Right lobe of liver (tissue), 6 donors: ENCODE data around the gene POLR1D. TPM values are rescaled to one million over a fixed set of nuclear protein-coding genes. Genes with fewer than 3 reads are reported as not detected.
A peak's percentile ranks its signal among the peaks of the same experiment; 100 is the strongest.

ENCODE experiments used
- ATAC-seq, 4 donors: fragments of 200-7000 bp; cut with Tn5 transposase; one replicate each; pipeline ENCODE4 v1.9.1; 2020; ENCODE audit warnings: mild to moderate bottlenecking in 4 of 4, moderate library complexity in 4 of 4
- DNase-seq, 3 donors: peaks; one replicate each; pipeline ENCODE4 v3.0.0-alpha.2; 2020
- H3K27ac ChIP-seq, 3 donors: fragments of 200-600 bp; one replicate each; pipeline ENCODE4 v1.8.0; 2022
- H3K27me3 ChIP-seq, 2 donors: fragments of 200-600 bp; one replicate each; pipeline ENCODE4 v1.8.0; 2022
- H3K36me3 ChIP-seq, 4 donors: fragments of 200-600 bp; sonication (generic) in 1 of 4; one replicate each; pipeline versions ENCODE4 v1.5.1 to v1.8.0; 2017 to 2022; ENCODE audit warnings: control low read depth in 1 of 4
- H3K4me1 ChIP-seq, 4 donors: fragments of 200-600 bp; sonication (generic) in 1 of 4; one replicate each; pipeline versions ENCODE4 v1.5.1 to v1.8.0; 2017 to 2022; ENCODE audit warnings: control low read depth in 1 of 4
- H3K4me3 ChIP-seq, 3 donors: fragments of 200-600 bp; one replicate each; pipeline ENCODE4 v1.8.0; 2022
- H3K9me3 ChIP-seq, 4 donors: fragments of 200-600 bp; sonication (generic) in 1 of 4; one replicate each; pipeline versions ENCODE4 v1.5.1 to v1.8.0; 2017 to 2022; ENCODE audit warnings: control low read depth in 1 of 4
- POLR2A ChIP-seq: fragments of 450-650 bp; IDR thresholded peaks from one replicate; pipeline ENCODE4 v1.6.1; 2017; ENCODE audit warnings: antibody characterized with exemption, mild to moderate bottlenecking
- WGBS: methylation state at CpG from one replicate; pipeline ENCODE4 v1.1.6; 2018; ENCODE audit warnings: low coverage, low lambda C conversion rate; ENCODE audit not compliant: insufficient coverage; ENCODE audit errors: missing lambda C conversion rate; 5-methylcytosine and 5-hydroxymethylcytosine counted together
- intact Hi-C, 2 donors: fragments of 100-400 bp; cut with DNase I; formaldehyde crosslinking; loops; one replicate each; pipeline versions ENCODE4 v1.11.2 to v1.14.1; 2022
- total RNA-seq, 6 experiments: library from RNA; depleted of rRNA in 2 of 6; stranded (reverse); fragments of >200 nt in 2 of 6; fragmentation: NEBNext Ultra II Directional in 3 of 6; extraction: Animal tissue kit (Norgen Biotek cat#: 25700) in 3 of 6; gene quantifications; one replicate each; pipeline versions ENCODE4 v1.1.0 to v1.2.4, GENCODE V29; 2016 to 2023
- TF ChIP-seq, protein P1 (sequence below), 4 donors: fragments of 200-600 bp in 3 of 4; fragments of 450-650 bp in 1 of 4; IDR thresholded peaks; one replicate each; pipeline versions ENCODE4 v1.5.1 to v1.8.0; 2016 to 2022; ENCODE audit warnings: antibody characterized with exemption in 4 of 4, mild to moderate bottlenecking in 2 of 4
- donor health status: DM: no; HTN: yes; CAD: no.
- donor health status: DM: no; HTN: no; CAD: no.
- donor health status: DM: no; HTN: no; CAD: no.
- donor health status: DM: no; HTN: yes; CAD: no.
- donor health status: DM: no; HTN: yes; CAD: no.

The POLR1D gene
- total RNA-seq, 6 experiments from 2014 or later, result 34.9 to 56.2 (median 46.6) TPM

DNA sequence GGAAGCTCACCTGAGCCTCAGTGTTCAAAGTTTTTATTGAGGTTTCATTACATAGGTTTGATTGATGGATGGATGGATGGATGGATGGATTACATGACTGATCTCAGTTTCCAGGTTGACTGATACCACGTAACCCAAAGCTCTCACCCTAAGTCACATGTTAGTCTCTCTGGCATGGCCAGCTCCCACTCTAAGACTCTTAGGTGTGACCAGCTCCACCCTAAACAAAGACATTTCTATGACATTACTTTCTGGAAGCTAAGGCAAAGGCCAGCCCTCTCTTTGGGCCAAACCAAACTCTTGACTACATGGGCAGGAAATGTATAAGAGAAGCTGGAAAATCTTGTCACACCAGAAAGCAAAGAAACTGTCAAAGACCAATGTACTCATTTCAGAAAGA is 28.6 kb downstream of the POLR1D start:
- Histone ChIP-seq H3K27ac (no peak overlapping the region), H3K9me3 (no peaks in the 10 kb centered on the region), H3K36me3 (peaks cover 0 to 16% (median 5%) of the 10 kb centered on the region in 4 donors), H3K4me1 (no peaks in the 10 kb centered on the region), H3K27me3 (no peaks in the 10 kb centered on the region), H3K4me3 (no peak overlapping the region)
- intact Hi-C loops, result no loop called here
- ATAC-seq, result no peak
- 100% methylated on average over 1 of the region's 1 CpG for WGBS
- DNase-seq, result no peak
- TF ChIP-seq, protein P1, sequence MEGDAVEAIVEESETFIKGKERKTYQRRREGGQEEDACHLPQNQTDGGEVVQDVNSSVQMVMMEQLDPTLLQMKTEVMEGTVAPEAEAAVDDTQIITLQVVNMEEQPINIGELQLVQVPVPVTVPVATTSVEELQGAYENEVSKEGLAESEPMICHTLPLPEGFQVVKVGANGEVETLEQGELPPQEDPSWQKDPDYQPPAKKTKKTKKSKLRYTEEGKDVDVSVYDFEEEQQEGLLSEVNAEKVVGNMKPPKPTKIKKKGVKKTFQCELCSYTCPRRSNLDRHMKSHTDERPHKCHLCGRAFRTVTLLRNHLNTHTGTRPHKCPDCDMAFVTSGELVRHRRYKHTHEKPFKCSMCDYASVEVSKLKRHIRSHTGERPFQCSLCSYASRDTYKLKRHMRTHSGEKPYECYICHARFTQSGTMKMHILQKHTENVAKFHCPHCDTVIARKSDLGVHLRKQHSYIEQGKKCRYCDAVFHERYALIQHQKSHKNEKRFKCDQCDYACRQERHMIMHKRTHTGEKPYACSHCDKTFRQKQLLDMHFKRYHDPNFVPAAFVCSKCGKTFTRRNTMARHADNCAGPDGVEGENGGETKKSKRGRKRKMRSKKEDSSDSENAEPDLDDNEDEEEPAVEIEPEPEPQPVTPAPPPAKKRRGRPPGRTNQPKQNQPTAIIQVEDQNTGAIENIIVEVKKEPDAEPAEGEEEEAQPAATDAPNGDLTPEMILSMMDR (IDR thresholded peaks at IDR 0.05), result no peak
- no peak for TF ChIP-seq POLR2A

DNA sequence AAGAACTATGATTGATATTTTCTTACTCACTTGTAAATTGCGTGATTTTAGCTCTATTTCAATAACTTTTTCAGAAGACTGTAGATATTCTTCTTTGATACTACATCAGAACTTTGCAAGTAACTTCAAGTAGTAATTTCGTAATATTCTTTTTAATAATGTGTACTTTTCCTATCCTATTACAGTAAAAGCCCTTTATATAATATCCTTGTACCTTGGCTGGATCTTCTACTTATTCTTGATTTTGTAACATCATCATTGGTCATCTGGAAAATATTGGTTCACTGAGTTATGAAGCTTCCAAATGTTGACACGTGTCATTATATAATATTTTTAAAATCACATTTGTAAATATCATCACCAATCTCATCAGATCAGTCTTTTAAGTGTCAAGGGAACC is 32.4 kb downstream of the POLR1D start:
- Histone ChIP-seq H3K27me3 (no peaks in the 10 kb centered on the region), H3K36me3 (peaks cover 0 to 16% (median 5%) of the 10 kb centered on the region in 4 donors), H3K4me3 (no peak overlapping the region), H3K9me3 (no peaks in the 10 kb centered on the region), H3K27ac (no peak overlapping the region), H3K4me1 (peaks cover 0 to 4% (median 0%) of the 10 kb centered on the region in 4 donors)
- DNase-seq (no peak), ATAC-seq (no peak)
- intact Hi-C loops, result no loop called here
- TF ChIP-seq, protein P1 (IDR thresholded peaks at IDR 0.05), result no peak
- TF ChIP-seq POLR2A, result no peak
- WGBS, result 93% methylated on average over 3 of the region's 3 CpGs

DNA sequence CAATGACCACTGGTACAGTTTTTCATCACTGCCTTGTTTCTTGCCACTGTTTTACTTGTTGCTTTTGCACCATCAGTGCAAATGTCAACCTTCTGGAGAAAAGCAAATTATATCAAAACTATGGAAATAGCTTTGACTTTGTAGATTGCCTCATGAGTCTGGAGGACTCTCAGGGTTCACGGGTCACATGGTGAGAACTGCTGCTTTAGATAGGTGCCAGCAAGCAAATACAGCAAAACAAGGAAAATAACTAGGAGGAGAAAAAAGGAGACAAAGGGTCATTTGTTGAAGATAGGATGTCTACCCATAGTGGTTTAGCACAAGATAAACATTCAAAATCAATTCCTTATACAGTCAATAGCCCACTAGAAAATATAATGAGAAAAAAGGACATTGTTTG is 33.1 kb downstream of the POLR1D start:
- peaks cover 0 to 8% (median 3%) of the 10 kb centered on the region in 4 donors for H3K36me3 ChIP-seq
- no peak overlapping the region for H3K27ac ChIP-seq
- TF ChIP-seq, protein P1 (IDR thresholded peaks at IDR 0.05), result no peak
- TF ChIP-seq POLR2A, result no peak
- H3K4me3 ChIP-seq, result no peak overlapping the region
- no peak for ATAC-seq
- WGBS, result 89% methylated on average over 1 of the region's 1 CpG
- no peaks in the 10 kb centered on the region for H3K9me3 ChIP-seq
- DNase-seq, result no peak
- H3K27me3 ChIP-seq, result no peaks in the 10 kb centered on the region
- peaks cover 0 to 4% (median 0%) of the 10 kb centered on the region in 4 donors for H3K4me1 ChIP-seq
- intact Hi-C loops, result no loop called here

DNA sequence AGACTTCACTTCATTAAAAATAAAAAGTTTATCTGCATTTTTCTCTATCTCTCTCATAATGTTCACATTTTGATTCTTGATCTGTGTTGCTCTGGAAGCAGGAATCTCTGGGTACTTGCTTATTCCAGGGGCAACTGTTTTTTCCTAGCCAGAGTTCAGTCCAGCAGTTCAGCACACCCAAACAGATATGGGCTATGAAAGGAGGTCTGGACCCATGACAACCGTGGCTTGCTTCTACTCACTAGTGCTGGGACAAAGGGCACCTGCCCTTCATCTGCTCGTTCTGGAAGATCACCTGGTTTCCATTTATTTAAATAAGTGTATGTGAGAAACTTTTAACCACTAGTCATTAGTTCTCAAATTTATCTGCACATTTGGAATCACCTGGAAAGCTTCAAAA is 36.0 kb downstream of the POLR1D start:
- no peak overlapping the region for H3K27ac ChIP-seq
- intact Hi-C loops, result no loop called here
- WGBS, result 56% methylated on average over 2 of the region's 2 CpGs

More for the DNA sequence above, 36.0 kb downstream of the POLR1D start:
- Histone ChIP-seq H3K4me1 (peaks cover 0 to 8% (median 2%) of the 10 kb centered on the region in 4 donors), H3K27me3 (no peaks in the 10 kb centered on the region), H3K9me3 (no peaks in the 10 kb centered on the region), H3K36me3 (no peaks in the 10 kb centered on the region), H3K4me3 (no peak overlapping the region)
- TF ChIP-seq, protein P1 (IDR thresholded peaks at IDR 0.05), result no peak
- TF ChIP-seq POLR2A, result no peak
- peak in 2 of 3 donors; percentile 48 to 61 for DNase-seq
- ATAC-seq, result peak; percentile 56 to 91 (median 66)
